HCT116 (cell line): ENCODE measurements around the gene GLYR1. TPM values are rescaled to one million over a fixed set of nuclear protein-coding genes. Genes with fewer than 3 reads are reported as not detected.

ENCODE experiments used
- ATAC-seq: fragments of 200-7000 bp; cut with Tn5 transposase; 2 replicates; pipeline ENCODE4 v1.9.1; 2020; ENCODE audit warnings: mild to moderate bottlenecking, moderate library complexity
- BruUV-seq: library from RNA; stranded (reverse); fragments of 400-500 nt; replicated peaks from 2 replicates; lab custom pipeline; 2021; lab: Mats Ljungman, UMichigan
- CTCF ChIA-PET: fragments of 300-600 bp; sonication (Branson Sonifier 250); formaldehyde crosslinking; loops from one replicate; lab custom pipeline; 2021; ENCODE audit warnings: antibody characterized with exemption; lab: Charles Lee
- POLR2A ChIA-PET: fragments of 300-600, 350-600 bp; sonication (Branson Sonifier 250); formaldehyde crosslinking; loops from one replicate; lab custom pipeline; 2021; ENCODE audit warnings: antibody characterized with exemption; lab: Charles Lee
- RAD21 ChIA-PET, 2 experiments: fragments of 300-600 bp; sonication (Branson Sonifier 250); formaldehyde crosslinking; loops; one replicate each; lab custom pipeline; 2023; ENCODE audit warnings: low total read pairs in 2 of 2; ENCODE audit not compliant: uncharacterized antibody in 2 of 2, unreplicated experiment in 2 of 2, low non-redundant PET in 1 of 2; lab: Charles Lee
- DNase-seq: peaks from one replicate; pipeline ENCODE4 v3.0.0-alpha.2; 2010; ENCODE audit warnings: low read depth, low spot score
- H2AFZ ChIP-seq: fragments of 200-600 bp; shearing (Covaris generic), sonication (generic); 2 replicates; pipeline ENCODE4 v1.6.1; 2017; ENCODE audit warnings: low read depth, mixed run types, mixed read lengths, antibody characterized with exemption, low read length; ENCODE audit not compliant: poor library complexity, severe bottlenecking
- H3K27ac ChIP-seq: 2 replicates; pipeline ENCODE4 v1.5.1; 2012; ENCODE audit warnings: low read depth, low read length
- H3K27me3 ChIP-seq: fragments of 200-600 bp; sonication (generic); 2 replicates; pipeline ENCODE4 v1.6.1; 2016; ENCODE audit warnings: mixed run types, low read length, mixed read lengths; ENCODE audit not compliant: insufficient read depth
- H3K36me3 ChIP-seq, 2 experiments: fragments of 200-500 bp in 1 of 2; fragments of 200-600 bp in 1 of 2; sonication (Bioruptor generic) in 1 of 2; sonication (generic) in 1 of 2; 2 replicates each; pipeline versions ENCODE4 v1.5.1 to v1.6.1; 2014 to 2016; ENCODE audit warnings: low read length in 2 of 2, inconsistent platforms in 1 of 2, mixed read lengths in 1 of 2, mixed run types in 1 of 2; ENCODE audit not compliant: insufficient read depth in 2 of 2, control insufficient read depth in 1 of 2
- H3K4me1 ChIP-seq, 2 experiments: fragments of 200-600 bp in 1 of 2; sonication (generic) in 1 of 2; 2 replicates each; pipeline versions ENCODE4 v1.5.1 to v1.6.1; 2012 to 2017; ENCODE audit warnings: low read length in 2 of 2, inconsistent platforms in 1 of 2, mild to moderate bottlenecking in 1 of 2, mixed read lengths in 1 of 2, mixed run types in 1 of 2, moderate library complexity in 1 of 2; ENCODE audit not compliant: insufficient read depth in 2 of 2, control insufficient read depth in 1 of 2
- H3K4me2 ChIP-seq: fragments of 200-600 bp; sonication (generic); 2 replicates; pipeline ENCODE4 v1.6.1; 2017; ENCODE audit warnings: mixed run types, low read length, mixed read lengths
- H3K4me3 ChIP-seq, 2 experiments: fragments of 200-600 bp in 1 of 2; sonication (generic) in 1 of 2; replicated peaks in 1 of 2; 2 replicates each; pipeline ENCODE4 v1.5.1; 2011 to 2016; ENCODE audit warnings: low read length in 2 of 2, control low read depth in 1 of 2, low read depth in 1 of 2, mild to moderate bottlenecking in 1 of 2, mixed read lengths in 1 of 2, mixed run types in 1 of 2
- H3K79me2 ChIP-seq: fragments of 200-600 bp; sonication (generic); 2 replicates; pipeline ENCODE4 v1.6.1; 2017; ENCODE audit warnings: mild to moderate bottlenecking, mixed run types, low read length, moderate library complexity, mixed read lengths; ENCODE audit not compliant: insufficient read depth
- H3K9ac ChIP-seq: fragments of 200-600 bp; sonication (generic); 2 replicates; pipeline ENCODE4 v1.6.1; 2016; ENCODE audit warnings: low read length, mixed read lengths
- H3K9me2 ChIP-seq: fragments of 200-600 bp; sonication (generic), shearing (Covaris generic); 2 replicates; pipeline ENCODE4 v1.6.1; 2017; ENCODE audit warnings: mixed run types, mild to moderate bottlenecking, moderate library complexity; ENCODE audit not compliant: insufficient read depth
- H3K9me3 ChIP-seq, 2 experiments: fragments of 200-500 bp in 1 of 2; fragments of 200-600 bp in 1 of 2; sonication (Bioruptor generic) in 1 of 2; sonication (generic) in 1 of 2; 2 replicates each; pipeline ENCODE4 v1.6.1; 2014 to 2017; ENCODE audit warnings: low read length in 2 of 2, mixed read lengths in 2 of 2, inconsistent platforms in 1 of 2, low read depth in 1 of 2, mild to moderate bottlenecking in 1 of 2, mixed run types in 1 of 2, moderate library complexity in 1 of 2; ENCODE audit not compliant: control insufficient read depth in 1 of 2, insufficient read depth in 1 of 2
- H4K20me1 ChIP-seq: fragments of 200-600 bp; sonication (generic), shearing (Covaris generic); 2 replicates; pipeline ENCODE4 v1.6.1; 2017; ENCODE audit warnings: mixed run types, mild to moderate bottlenecking, moderate library complexity; ENCODE audit not compliant: insufficient read depth
- EZH2phosphoT487 ChIP-seq: fragments of 200-600 bp; IDR thresholded peaks from 2 replicates; pipeline ENCODE4 v1.6.1; 2018; ENCODE audit warnings: antibody characterized with exemption, borderline replicate concordance
- JUND ChIP-seq: IDR thresholded peaks from 2 replicates; pipeline ENCODE4 v1.6.1; 2012
- POLR2A ChIP-seq: IDR thresholded peaks from 2 replicates; pipeline ENCODE4 v1.7.0; 2011; ENCODE audit warnings: borderline replicate concordance; ENCODE audit not compliant: insufficient read depth, insufficient read length; ENCODE audit errors: extremely low read depth
- POLR2AphosphoS5 ChIP-seq: IDR thresholded peaks from 2 replicates; pipeline ENCODE4 v1.6.1; 2011; ENCODE audit warnings: mild to moderate bottlenecking, low read depth, low read length, moderate library complexity
- SIN3A ChIP-seq: IDR thresholded peaks from 2 replicates; pipeline ENCODE4 v1.6.1; 2012; ENCODE audit warnings: low read depth
- SP1 ChIP-seq: IDR thresholded peaks from 2 replicates; pipeline ENCODE4 v1.6.1; 2012; ENCODE audit warnings: low read depth
- TCF7L2 ChIP-seq: IDR thresholded peaks from 2 replicates; pipeline ENCODE4 v1.7.0; 2011; ENCODE audit warnings: borderline replicate concordance, inconsistent platforms; ENCODE audit not compliant: insufficient read depth, insufficient read length; ENCODE audit errors: extremely low read depth
- YY1 ChIP-seq: IDR thresholded peaks from 2 replicates; pipeline ENCODE4 v1.6.1; 2011; ENCODE audit warnings: low read length, low read depth, moderate library complexity, mild to moderate bottlenecking; ENCODE audit not compliant: insufficient replicate concordance; ENCODE audit errors: extremely low read depth
- ZNF274 ChIP-seq: fragments of 200-500 bp; sonication (Bioruptor generic); IDR thresholded peaks from 2 replicates; pipeline ENCODE4 v1.6.1; 2014; ENCODE audit warnings: mild to moderate bottlenecking, low read depth, low read length, inconsistent platforms
- intact Hi-C: fragments of 100-400 bp; cut with micrococcal nuclease; formaldehyde crosslinking; loops from 2 replicates; pipeline ENCODE4 v1.10.0; 2022
- total RNA-seq: library from RNA; stranded (reverse); gene quantifications from one replicate; pipeline ENCODE4 v1.2.1, GENCODE V29; 2021; ENCODE audit not compliant: unreplicated experiment
- TF ChIP-seq, protein P1 (sequence below): IDR thresholded peaks from 2 replicates; pipeline ENCODE4 v1.6.1; 2012; ENCODE audit warnings: low read depth
- TF ChIP-seq, protein P2 (sequence below): IDR thresholded peaks from 2 replicates; pipeline ENCODE4 v1.6.1; 2012

Gene GLYR1
- total RNA-seq, 1 experiment from 2014 or later, result 50.0 TPM

DNA sequence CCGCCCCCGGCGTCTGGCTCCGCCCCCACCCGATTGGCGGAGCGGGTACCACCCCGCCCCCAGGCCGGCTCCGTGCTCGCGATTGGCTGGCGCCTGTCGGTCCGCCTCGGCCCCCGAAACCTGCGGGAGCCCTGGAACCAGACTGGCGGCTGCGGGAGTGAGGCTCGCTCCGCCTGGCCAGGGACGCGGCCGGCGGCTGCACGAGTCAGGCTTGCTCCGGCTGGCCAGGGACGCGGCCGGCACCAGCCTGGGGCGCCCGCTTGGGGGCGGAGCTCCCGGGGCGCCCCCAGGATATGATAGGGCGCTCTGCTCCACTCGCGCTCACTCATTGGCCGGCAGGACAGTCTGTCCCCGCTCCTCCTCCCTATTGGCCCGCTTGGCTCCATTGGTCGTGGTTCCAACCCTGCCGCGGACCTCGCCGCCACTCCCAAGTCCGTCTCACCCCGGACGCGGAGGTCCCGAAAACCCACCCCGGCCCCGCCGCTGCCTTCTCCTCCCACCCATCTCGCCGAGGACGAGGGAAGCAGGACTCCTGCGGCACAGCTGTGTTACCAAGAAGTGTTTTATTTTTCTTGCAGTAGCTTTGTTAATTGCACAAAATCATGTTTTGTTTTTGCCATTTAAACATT is 44.3 kb downstream of the GLYR1 start:
- POLR2A ChIA-PET, result interaction anchor here (0.6 to 1.6 kb wide), 4 partner anchors 10 to 142 kb away, joined by 3 to 6 read pairs (median 4); partner anchors contain the start of genes ANKS3 and DNAAF8
- Histone ChIP-seq H3K79me2 (no peaks in the 10 kb centered on the region), H4K20me1 (no peaks in the 10 kb centered on the region), H3K9me2 (no peaks in the 10 kb centered on the region), H3K36me3 (peaks cover 9 to 13% of the 10 kb centered on the region in 2 experiments; a peak in 3 of 4 replicates), H2AFZ (peak overlapping the region; percentile 66), H3K4me1 (peaks cover 13 to 20% of the 10 kb centered on the region in 2 experiments), H3K27me3 (no peaks in the 10 kb centered on the region), H3K9me3 (no peaks in the 10 kb centered on the region), H3K4me2 (peak overlapping the region; percentile 97), H3K9ac (peak overlapping the region; percentile 76), H3K4me3 (peak overlapping the region; percentile 60 to 62), H3K27ac (peak overlapping the region; percentile 89)
- intact Hi-C loops, result loop anchor here (1.0 kb wide), 1 partner anchor 68 kb away; the partner anchor contains the start of genes ANKS3 and DNAAF8
- no TSS peak for BruUV-seq
- TF ChIP-seq, protein P1, sequence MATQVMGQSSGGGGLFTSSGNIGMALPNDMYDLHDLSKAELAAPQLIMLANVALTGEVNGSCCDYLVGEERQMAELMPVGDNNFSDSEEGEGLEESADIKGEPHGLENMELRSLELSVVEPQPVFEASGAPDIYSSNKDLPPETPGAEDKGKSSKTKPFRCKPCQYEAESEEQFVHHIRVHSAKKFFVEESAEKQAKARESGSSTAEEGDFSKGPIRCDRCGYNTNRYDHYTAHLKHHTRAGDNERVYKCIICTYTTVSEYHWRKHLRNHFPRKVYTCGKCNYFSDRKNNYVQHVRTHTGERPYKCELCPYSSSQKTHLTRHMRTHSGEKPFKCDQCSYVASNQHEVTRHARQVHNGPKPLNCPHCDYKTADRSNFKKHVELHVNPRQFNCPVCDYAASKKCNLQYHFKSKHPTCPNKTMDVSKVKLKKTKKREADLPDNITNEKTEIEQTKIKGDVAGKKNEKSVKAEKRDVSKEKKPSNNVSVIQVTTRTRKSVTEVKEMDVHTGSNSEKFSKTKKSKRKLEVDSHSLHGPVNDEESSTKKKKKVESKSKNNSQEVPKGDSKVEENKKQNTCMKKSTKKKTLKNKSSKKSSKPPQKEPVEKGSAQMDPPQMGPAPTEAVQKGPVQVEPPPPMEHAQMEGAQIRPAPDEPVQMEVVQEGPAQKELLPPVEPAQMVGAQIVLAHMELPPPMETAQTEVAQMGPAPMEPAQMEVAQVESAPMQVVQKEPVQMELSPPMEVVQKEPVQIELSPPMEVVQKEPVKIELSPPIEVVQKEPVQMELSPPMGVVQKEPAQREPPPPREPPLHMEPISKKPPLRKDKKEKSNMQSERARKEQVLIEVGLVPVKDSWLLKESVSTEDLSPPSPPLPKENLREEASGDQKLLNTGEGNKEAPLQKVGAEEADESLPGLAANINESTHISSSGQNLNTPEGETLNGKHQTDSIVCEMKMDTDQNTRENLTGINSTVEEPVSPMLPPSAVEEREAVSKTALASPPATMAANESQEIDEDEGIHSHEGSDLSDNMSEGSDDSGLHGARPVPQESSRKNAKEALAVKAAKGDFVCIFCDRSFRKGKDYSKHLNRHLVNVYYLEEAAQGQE, result no peak
- TF ChIP-seq EZH2phosphoT487 (no peak), JUND (no peak), TCF7L2 (peak; percentile 11), POLR2AphosphoS5 (peak; percentile 25; the same call in 1 of the 2 replicates), YY1 (no peak), SP1 (peak; percentile 90), SIN3A (no peak), ZNF274 (no peak), POLR2A (peak; percentile 17)
- TF ChIP-seq, protein P2, sequence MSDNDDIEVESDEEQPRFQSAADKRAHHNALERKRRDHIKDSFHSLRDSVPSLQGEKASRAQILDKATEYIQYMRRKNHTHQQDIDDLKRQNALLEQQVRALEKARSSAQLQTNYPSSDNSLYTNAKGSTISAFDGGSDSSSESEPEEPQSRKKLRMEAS, result no peak
- CTCF ChIA-PET, result interaction anchor here (1.0 kb wide), 1 partner anchor 240 kb away, joined by 3 read pairs; no protein-coding TSS in a partner anchor
- ATAC-seq (peak; percentile 91), DNase-seq (peak; percentile 72)
- RAD21 ChIA-PET, result interaction anchor here (1.2 to 1.5 kb wide), 2 partner anchors 34 to 35 kb away, joined by 3 read pairs; partner anchors contain the start of gene ZNF500 (in 1 of the 2)
